Activated CD4-positive, alpha-beta T cell treated with anti-CD3 and anti-CD28 coated beads, Interleukin-2, amount 50 U/mL, for 1 hour (primary cell): Measurements from ENCODE around the gene PPFIA1.

ENCODE experiments used
- DNase-seq: peaks from one replicate; pipeline ENCODE4 v3.0.0-alpha.2; 2020

PPFIA1 gene

GRCh38 chr11:70419307-70420007, 149.0 kb downstream of the PPFIA1 start:
- DNase-seq, result no peak

GRCh38 chr11:70420008-70420464, 149.5 kb downstream of the PPFIA1 start:
- no peak for DNase-seq

DNA sequence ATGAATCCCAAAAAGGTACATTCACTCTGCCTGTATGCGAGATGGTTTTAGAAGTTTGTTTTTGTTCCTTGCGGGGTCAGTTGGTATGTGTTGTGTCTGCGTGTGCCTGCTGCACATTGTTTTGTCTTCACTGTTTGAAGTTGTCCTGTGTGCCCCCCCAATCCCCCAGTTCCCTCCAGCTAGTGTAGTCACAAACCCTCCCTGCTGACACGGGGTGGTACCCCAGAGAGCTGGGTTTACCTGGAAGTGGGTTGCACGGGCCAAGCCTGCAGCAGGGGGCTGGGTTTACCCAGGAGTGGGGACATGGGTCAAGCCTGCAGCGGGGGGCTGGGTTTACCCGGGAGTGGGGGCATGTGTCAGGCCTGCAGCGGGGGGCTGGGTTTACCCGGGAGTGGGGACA, 150.0 kb downstream of the PPFIA1 start:
- no peak for DNase-seq

DNA sequence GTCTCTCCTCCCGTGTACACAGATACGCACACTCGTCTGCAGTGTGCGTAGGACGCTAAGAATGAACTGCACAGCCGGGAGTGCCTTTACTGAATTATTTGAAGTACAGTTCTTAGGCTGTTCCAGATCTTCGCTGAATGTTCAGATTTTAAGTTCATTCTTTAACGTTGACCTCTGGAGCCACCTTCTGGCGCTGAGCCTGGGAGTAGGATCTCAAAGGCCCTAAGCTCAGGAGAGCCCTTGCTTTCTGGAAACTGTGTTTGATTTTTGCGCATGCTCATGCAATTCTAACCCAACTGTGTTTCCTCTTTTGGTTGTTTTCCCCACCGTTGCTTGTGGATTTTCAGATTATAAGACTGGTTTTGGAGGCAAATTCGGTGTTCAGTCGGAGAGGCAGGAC, 150.6 kb downstream of the PPFIA1 start:
- no peak for DNase-seq

DNA sequence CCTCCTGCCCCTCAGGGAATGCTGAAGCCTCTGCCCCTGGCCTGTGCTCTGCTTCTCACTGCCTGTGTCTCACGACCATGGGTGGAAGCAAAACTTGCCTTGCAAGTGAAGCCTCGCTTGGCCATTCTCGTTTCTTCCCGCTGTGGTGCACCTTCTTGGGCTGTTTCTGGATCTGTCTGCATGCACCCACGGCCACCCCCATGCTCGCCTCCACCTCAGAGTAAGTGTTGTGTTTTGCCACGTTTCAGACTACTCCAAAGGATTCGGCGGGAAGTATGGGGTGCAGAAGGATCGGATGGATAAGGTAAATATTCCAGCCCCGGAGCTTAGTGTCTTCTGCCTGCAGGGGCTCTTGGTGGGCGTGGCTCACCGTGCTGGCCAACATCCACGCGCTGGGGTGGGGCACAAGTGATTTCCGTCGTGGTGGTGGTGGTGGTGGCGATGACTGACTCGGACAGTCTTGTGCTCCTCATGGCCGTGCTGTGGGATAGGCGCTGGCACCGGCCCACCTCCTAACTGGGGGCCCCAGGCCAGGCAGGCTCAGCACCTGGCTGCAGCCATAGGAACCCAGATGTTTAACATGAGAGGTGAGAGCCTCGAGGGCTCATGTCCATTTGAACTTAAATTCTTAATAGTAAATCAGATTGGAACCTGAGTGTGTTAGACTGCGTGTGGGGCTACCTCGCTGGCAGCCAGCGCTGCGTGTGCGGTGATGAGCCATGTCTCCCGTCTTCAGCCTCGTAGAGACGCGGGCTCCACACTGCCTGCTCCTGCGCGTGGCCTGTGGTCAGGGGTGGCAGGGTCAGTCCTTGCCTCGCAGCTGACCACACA, 152.4 kb downstream of the PPFIA1 start:
- no peak for DNase-seq

DNA sequence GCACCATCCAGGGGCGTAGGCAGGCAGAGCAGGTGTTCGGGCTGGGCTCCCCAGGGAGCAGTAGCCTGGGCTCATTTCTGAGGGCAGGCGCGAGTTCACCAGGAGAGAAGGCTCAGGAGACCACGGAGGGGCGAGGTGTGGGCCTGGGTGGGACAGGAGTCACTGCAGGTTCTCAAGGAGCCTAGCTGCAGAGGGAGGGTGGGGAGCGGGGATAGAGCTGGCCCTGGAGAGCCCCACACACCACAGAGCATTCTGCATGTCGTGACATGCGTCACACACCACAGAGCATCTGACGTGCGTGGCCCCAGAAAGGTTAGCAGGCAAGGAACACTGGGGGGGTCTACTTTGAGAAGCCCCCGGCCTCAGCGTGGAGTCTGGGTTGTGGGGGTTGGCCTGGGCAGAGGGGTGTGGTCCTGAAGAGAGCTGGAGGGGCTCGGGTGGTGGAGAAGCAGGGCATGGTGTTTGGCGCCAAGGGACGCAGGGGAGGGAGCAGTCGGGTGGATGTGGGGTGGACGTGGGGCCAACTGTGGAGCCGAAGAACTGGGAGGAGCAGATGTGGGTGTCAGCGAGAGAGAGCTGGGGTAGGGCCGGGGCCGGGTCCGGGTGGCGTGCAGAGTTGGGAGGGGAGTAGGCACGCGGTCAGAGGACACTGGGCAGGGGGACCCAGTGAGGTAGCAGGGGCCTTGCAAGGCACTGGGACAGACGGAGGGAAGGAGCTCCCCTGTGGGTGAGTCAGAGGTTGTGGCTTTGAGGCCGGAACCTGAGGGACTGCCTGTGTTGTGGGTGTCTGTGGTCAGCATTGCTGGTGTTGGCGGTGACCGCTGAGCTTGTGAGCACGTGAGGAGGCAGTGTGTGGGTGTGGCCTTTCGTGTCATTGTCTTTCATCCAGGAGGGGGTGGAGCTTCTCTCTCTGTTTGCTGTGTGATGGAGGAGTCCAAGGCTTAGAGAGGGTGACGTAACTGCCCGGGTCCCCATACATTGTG, 153.3 kb downstream of the PPFIA1 start:
- no peak for DNase-seq

DNA sequence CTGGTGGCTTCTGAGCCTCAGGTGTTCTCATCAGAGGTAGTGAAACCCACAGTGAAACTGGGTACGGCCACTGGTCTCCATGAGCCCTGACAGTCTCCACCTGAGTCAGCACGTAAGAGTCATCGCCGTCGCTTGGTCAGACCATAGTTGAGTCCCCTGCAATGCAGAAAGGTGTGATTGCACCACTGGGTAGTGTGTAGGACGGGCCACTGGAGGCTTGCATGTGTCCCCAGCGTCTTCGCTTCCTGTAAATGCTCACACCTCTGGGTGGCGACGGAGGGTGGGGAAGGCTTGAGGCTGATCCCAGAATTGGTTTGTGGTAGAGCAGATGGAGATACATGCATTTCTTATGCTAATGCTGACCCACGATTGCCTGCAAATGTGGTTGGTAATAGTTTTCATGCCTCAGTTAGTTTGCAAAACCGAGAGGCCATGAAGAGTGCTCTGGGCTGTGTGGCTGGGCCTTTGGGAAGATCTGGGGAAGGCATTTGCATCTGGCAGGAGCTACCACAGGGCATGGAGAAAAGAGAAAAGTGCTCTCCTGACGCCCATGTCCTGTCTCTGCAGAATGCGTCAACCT, 154.4 kb downstream of the PPFIA1 start:
- DNase-seq, result no peak

- no peak for DNase-seq
These were observed 156.9 kb downstream of the PPFIA1 start for GRCh38 chr11:70427436-70427835.

GRCh38 chr11:70428701-70429427, 158.4 kb downstream of the PPFIA1 start:
- no peak for DNase-seq

DNA sequence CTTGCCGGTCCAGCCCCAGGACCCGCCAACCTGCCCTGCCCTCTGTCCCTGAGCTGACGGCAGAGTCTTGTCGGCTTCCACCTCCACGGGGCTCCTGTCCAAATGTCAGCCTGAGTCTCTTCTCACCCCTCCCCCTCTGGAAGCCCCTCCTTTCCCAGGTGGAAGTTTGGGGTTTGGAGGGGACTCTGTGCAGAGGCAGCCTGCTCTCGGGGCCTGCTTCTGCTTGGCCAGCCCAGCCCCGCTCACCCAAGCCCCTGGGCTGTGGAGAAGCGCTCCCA, 158.9 kb downstream of the PPFIA1 start:
- DNase-seq, result no peak

DNA sequence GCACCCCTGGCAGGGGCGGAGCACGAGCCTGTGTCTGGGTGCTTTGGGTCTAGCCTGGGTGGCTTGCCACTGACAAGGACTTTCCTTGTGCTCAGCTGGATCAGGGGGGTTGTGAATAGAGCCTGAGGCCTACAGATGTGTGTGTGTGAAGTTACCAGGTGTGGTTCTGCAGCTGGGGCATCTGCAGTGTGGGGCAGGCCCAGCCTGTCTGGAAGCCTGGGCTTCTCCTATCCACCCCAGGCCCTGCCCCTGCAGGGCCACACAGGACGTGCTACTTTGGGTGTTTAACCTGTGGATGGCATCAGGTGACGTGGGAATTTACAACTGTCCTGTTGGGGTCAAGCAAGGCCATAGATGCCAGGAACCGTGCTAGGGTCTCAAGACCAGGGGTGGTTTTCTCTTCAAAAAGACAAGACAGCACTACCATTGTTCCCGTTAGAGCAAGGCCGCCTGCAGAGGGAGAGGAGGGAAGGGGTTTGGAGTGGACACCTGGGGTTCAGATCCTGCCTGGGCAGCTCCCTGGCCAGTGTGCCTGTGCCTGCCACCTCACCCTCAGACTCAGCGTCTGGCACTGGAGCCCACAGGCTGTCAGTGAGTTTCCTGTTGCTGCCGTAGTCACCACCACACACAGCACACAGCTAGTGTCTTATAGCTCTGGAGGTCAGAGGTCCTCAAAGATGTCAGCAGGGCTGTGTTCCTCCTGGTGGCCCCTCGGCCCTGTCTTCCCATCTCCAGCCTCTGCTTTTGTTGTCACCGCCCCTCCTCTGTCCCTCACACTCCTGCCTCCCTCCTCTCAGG, 159.4 kb downstream of the PPFIA1 start:
- no peak for DNase-seq

- no peak for DNase-seq
These were observed 160.4 kb downstream of the PPFIA1 start for GRCh38 chr11:70430671-70431574.

- DNase-seq, result no peak
These were observed 161.1 kb downstream of the PPFIA1 start for GRCh38 chr11:70431611-70432010.

DNA sequence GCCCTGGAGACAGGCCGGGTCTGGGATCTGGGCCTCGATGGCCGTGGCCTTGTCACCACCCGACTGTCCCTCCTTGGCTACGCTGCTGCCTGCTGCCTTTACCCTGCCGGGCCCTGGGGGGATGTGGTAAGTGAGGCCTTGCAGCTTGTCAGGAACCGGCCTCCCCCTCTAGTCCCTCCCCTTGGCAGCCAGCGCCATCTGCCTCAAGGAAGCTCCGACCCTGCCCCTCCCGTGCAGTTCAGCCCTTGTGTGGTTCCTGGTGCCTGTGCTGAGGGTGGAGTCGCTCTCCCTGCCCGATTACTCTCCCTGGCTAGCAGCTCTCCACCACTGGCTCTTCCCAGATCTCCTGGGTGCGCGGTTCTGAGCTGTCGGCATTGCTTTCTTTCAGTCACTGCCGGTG, 161.6 kb downstream of the PPFIA1 start:
- DNase-seq, result no peak

GRCh38 chr11:70432580-70432979, 162.1 kb downstream of the PPFIA1 start:
- no peak for DNase-seq

DNA sequence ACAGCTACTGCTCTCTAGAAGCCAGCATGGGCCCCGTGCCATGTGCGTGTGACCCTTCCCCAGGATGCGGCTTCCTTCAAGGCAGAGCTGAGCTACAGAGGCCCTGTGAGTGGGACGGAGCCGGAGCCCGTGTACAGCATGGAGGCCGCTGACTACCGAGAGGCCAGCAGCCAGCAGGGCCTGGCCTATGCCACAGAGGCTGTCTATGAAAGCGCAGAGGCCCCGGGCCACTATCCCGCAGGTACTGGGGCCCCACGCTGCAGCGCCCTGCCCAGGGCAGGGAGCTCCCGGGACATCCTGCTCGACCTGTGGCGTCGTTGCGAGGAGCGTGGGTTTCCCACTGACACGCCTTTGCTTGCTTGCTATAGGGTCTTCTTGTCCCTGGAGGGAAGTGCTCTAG, 162.5 kb downstream of the PPFIA1 start:
- no peak for DNase-seq

DNA sequence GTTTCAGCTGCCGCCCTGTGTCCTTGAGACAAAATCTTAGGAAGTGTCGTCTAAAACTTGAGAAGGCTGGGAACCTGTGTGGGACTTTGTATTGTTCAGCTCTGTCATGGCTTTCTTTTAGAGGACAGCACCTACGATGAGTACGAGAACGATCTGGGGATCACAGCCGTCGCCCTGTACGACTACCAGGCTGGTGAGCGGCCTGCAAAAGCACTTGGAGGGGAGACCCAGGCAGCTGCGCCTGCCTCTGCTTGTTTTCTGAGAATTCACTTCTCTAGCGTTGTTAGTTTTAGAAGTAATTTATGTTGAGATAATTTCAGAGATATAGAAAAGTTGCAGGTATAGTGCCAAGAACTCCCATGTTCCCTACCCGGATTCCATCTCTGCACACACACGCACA, 163.0 kb downstream of the PPFIA1 start:
- DNase-seq, result no peak
